Stromal cell of bone marrow (primary cell): ENCODE results near the gene HIVEP3.

ENCODE experiments used
- DNase-seq: peaks from one replicate; pipeline ENCODE4 v3.0.0-alpha.2; 2012; ENCODE audit warnings: low read depth

Gene HIVEP3

DNA sequence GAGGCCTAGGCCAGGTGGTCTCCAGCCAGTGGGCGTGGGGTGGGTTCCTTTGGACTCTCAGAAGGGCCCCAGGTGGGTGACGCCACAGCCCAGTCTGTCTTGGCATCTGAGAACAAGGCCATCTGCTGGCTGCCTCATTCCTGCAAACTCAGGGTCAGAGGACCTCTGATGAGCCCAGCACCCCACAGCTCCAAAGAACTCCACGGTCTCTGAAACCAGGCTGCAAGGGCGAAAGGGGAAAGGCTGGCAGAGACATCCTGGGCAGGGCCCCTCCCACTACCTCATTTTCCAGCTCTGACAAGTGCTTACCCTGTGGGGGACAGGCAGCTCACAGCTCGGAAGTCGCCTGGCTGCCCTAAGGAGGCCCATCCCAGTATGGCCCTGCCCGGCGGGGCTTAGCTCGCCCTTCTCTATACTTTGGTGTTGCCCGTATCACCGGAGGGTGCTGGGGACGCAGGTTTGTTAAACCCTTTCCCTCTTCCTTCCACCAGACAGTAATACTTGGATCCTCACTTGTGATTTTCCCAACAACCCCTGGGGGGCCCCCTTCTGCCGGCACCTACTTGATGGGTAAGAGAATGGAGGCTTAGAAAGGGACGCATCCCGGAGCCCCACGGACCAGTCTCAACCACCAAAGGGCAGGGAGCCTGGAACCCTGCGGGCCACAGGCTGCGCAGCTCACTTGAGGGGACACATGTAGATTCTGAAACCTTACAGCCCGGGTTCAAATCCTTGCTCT is 423.3 kb downstream of the HIVEP3 start:
- DNase-seq = no peak

DNA sequence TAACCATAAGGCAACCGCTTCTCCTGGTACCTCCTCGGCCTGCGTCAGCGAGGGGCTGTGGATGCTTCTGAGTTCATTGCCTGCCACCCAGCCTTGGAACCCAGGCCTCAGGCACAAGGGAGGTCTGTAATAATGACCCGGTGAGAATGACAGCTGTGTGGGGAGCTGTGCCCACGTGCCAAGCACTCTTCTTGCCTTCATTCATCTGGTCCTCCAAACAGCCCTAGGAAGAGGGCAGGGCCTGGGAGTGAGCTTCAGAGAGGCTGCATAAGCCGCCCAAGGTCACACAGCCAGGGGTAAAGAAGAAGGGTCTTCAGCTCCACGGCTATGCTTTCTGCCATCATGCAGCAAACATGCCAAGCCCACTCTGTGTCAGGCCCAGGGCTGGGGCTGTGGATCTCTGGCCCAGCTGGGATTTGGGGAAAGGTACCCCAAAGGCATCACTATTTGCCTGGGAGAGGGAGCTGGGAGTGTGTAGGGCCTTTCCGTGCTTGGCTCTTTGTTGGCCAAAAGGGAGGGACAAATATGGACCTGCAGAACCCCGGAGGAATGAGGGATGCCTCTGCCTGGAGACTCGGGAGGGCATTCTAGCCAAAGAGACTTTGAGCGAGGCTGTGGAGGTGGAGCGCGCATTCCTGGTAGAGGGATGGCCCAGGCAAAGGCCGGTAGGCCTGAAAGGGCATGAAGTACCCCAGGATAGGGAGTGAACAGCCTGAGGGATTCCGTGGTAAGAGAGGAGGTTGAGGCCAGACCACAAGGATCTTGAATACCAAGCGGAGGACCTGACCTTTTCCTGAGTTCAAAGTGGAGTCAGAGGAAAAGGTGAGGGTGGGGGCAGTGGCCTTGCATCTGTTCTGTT is 424.1 kb downstream of the HIVEP3 start:
- DNase-seq = no peak

DNA sequence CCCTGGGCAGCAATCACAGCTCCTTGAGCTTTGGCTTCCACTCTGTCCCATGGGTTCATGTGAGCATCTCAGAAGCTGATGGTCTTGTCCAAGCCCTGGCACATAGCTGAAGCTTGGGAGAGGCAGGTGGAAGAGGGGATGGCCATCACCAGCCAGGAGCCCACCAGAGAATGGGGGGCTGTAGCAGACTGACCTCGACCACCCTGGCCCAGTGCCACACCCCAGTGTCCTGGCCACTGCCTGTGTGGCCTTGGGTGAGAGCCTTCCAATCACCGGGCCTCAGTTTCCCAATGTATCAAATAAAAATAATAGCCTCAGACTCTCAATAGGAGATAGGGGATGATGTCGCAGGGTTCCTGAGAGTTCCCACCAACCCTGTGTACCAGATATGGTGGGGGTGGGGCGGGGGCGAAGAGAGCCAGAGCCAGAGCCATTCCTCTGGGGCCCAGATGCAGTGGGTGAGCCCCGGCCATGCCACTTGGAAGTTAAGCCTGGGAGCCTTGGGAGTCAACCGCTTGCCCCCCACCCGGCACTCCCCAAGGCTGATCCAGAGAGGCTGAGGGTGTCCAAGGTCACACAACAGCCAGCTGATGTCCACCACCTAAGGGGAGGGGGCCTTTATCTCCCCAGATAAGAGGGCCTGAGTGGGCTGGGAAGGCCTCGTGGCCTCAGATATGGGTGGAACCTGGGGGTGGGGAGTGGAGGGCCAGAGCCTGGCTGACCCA is 424.9 kb downstream of the HIVEP3 start:
- DNase-seq = no peak

GRCh38 chr1:41493117-41493536 is 425.6 kb downstream of the HIVEP3 start:
- peak; percentile 43 for DNase-seq

DNA sequence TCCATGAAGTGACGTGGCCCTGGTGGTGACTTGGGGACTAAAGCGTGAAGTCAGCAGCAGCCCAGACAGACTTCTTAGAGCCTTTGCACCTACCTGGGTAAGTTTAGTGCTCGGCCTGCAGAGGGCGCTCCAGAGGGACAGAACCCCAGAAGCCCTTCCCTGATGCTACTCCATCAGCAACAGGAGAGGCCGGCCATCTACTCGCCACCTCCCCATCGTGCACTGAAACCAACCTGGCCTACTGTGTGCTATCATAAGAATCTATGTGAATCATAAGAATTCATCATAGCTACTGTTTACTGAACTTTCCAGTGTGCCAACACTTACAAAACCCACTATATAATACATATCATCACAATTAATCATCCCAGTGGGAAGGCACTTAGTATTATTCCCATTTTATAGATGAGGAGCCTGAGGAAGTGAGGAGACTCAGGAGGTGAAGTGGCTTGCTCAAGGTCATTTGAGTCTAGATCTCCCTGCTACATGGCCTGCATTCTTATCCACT is 426.3 kb downstream of the HIVEP3 start:
- no peak for DNase-seq

- no peak for DNase-seq
These were observed 427.8 kb downstream of the HIVEP3 start for GRCh38 chr1:41490911-41491310.

DNA sequence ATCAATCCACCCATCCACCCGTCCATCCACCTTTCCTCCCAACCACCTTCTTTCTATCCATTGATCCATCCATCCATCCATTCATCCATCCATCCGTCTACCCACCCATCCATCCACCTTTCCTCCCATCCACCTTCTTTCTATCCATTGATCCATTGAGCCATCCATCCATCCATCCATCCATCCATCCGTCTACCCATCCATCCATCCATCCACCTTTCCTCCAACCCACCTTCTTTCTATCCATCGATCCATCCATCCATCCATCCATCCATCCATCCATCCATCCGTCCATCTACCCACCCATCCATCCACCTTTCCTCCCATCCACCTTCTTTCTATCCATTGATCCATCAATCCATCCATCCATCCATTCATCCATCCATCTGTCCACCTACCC is 429.2 kb downstream of the HIVEP3 start:
- DNase-seq = no peak

- DNase-seq = no peak
These were observed 430.4 kb downstream of the HIVEP3 start for GRCh38 chr1:41488040-41488951.

DNA sequence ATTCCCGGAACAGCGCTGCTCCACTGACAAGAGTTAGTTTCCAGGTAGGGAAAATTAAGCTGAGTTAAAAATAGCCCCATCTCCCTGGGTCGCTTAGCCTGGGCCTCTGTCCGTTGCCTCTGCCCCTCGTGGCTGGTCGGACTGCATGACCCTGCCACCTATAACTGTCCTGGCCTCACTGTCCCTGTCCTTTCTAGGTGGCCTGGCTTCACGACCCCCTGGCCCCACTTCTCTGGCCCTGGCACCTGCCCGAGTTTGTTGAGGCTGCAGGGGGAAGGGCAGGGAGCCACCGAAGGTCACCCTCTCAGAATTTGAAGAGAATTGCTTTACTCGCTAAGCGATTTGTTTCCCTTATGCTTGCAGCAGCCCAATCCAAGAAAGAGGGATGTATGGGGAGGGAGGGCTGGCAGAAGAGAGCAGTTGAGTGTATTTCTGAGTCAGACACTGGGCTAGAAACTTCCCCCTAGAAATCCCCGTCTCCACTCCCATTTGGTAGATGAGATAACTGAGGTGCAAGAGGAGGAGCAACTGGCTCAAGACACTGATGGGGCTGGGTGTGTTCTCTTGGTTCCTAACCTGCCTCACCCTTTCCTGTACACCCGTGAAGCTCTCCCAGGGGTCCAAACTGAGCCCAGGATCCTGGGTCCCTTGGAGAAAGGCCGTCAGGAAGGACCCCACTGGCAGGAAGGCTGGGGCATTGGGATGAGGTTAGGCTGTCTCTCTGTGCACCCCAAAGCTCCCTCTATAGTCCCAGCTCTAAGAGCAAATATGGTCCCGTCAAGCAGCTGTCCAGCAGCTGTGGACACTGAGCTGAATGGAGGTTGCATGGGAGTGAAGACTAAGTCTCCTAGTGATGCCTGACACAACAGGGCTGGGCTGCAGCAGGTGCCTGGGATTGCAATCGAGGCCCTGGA is 431.3 kb downstream of the HIVEP3 start:
- DNase-seq = no peak

DNA sequence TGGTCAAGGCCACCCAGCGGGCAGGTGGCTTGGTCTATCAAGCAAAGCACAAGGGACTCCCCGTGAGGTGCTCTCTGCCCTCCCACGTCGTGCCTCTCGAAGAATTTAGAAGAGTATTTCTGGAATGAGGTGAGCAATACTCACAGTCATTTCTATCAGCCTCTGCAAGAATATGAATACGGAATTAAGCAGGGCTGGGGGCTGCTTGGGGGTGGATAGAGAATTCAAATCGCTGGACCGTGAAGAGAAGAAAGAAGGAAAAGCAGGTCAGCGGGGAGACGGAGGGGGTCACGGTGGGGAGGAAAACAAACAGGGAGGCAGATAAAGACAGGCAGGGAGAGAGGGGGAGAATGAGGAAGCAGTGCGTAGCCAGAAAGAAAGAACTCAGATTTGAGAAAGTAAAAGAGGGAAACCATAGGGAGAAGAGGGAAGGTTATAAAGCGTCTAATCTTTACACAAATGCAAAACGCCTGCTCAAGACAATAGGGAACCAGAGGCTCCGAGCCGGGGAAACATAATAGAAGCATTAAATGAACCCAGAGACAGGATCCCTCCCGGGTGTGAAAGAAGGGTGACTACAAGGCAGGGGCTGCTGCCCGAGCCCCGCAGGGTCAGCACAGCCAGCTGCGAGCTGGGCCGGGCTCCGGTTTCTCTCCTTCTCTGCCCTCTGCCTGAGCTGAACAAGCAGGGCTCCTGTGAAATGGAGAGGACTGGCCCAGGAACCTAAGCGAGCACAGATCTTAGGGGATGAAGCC is 432.2 kb downstream of the HIVEP3 start:
- no peak for DNase-seq

- no peak for DNase-seq
These were observed 432.7 kb downstream of the HIVEP3 start for GRCh38 chr1:41486053-41486370.

DNA sequence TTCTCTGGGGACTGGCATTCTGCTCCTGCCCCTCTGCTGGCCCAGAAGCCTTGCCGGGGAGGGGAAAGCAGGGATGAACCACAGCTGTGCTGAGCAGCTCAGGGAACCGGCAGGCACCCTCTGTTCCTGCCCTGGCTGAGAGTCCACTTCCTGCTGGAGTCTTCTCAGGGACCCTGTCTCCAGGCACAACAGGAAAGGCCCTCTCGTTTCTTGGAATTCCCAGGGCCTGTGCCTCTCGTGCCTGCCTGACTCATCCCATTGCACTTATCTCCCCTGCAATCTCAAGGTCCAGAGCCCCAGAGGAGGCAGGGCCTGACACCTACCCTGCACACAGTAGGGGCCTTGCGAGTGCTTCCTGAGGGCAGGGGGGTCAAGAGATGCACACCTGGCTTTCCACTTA is 433.1 kb downstream of the HIVEP3 start:
- DNase-seq = no peak

- no peak for DNase-seq
These were observed 434.1 kb downstream of the HIVEP3 start, which contains the start of gene EDN2 for GRCh38 chr1:41484402-41485241. EDN2 (minus strand) TSS chr1:41484683; CDS start chr1:41484601, 82 bp downstream.

GRCh38 chr1:41483960-41484401 is 434.7 kb downstream of the HIVEP3 start:
- no peak for DNase-seq

DNA sequence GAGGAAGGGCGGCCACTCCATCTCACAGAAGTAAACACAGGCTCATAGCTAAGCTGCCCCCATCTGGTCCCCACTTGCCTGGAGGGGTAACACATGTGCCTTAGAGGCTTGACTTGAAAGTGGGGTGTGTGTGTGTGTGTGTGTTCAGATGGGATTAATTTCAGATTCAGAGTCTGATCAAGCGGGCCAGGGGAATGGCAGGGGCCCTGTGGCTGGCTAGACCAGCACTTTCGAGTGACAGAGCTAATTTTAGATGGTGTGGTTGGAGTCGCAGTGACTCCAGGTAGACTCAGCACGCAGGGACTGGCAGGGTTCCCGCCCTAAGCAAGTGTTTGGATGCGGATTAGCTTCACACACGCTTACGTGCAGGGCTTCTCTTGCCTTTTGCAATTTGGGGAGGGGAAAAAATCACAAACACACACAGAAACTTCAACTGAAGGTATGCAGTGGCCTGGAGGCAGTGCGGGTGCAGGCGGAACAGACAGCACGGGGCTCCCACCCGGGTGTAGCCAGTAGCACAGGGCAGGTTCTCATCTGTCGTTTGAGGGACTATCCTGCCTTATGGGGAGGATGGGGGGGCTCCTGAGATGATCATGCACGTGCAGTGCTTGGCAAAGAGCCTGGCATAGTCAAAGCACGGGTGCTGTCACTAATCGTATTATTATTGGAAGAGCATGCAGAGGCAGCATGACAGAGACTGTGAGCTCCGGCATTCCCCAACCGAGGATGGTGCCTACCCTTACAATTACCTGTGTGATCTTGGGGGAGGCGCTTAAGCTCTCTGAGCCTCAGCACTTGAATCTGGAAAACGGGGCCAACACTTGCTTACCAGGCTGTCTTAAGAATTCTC is 435.5 kb downstream of the HIVEP3 start:
- DNase-seq = no peak

DNA sequence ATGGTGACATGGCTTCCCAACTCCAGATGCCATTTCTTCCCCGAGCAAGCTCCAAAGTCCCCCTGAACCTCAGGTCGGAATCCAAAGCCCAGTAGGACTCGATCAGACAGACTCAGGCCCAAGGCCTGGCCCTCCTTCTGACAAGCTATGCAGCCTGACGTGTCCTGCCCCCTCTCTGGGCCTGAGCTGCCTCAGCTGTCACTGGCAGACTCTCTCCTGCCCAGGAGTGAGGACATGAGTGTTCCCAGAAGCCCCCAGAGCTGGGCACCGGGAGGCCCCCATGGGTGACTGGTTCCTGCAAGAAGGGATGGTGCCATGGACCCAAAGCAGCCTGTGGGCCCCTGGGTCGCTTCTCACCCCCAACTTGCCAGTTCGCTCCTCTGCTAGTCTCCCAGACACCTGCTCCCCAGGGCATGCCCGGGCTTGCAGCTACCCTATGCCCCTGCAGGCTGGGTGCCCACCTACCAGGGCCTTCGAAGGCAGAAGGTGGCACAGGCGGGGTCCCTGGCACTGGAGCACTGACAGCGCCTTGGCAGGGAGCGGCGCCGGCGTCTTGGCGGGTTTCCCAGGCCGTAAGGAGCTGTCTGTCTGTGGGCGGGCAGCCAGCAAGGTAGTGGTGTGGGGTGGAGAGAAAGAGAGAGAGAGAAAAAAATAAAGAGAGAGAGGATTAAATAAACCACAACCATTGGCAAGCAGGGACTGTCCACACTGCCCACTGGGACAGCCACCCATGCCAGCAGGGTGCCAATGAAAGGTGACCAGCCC is 436.5 kb downstream of the HIVEP3 start:
- no peak for DNase-seq
